ENCODE data around the gene TBCD. TPM values are rescaled to one million over a fixed set of nuclear protein-coding genes. Genes with fewer than 3 reads are reported as not detected.

TBCD gene
- total RNA-seq, 1 experiment from 2014 or later = 129 TPM

DNA sequence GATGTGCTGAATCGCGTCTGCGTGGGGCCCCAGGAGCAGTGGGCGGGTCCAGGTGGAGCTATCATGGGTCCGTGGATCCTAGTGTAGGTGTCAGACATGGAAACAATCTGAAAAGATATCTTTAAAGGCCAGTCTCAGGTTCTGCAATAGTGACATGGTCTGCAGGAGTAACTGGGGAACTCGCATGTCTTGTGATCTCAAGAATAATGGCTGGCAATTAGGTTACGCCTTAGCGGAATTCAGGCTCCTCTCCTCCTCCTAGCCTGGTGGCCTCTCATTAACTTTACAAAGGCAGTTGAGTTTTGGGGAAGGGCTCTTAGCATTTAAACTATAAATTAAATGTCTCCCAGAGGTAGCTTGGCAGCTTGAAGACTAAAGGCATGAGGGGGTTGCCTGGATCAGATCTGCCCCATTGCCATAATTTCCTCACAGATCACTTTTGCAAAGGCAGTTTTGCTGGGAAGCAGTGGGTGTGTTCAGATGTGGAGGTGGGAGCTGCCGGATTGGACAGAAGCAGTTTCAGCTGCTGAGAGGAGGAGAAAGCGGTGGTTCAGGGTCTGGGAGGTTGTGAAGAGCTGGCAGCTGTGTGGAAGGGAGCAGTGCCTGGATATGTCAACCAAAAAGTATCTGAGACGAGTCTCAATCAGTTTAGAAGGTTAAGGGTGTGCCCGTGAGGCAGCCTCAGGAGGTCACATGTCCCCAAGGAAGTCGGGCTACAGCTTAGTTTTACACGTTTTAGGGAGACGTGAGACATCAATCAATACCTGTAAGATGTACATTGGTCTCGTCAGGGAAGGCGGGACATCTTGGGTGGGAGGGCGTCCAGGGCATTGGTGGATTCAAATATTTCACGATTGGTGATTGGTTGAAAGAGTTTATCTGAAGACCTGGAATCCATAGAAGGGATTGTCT lies 2.7 kb downstream of the TBCD start:
- Histone ChIP-seq H4K91ac (ENCODE audit: insufficient read length, low read depth, low read length) (no peak overlapping the region), H2BK12ac (ENCODE audit: insufficient read length, low read depth, low read length) (no peak overlapping the region), H2AFZ (ENCODE audit: low read length) (no peak overlapping the region), H3K79me1 (ENCODE audit: insufficient read depth, low read depth, low read length, poor library complexity, severe bottlenecking) (peaks cover 9% of the 10 kb centered on the region), H3K9me3 (ENCODE audit: control insufficient read depth, low read depth, low read length) (no peaks in the 10 kb centered on the region), H3K4ac (ENCODE audit: low read depth, low read length) (no peak overlapping the region; the same call in 1 of the 2 replicates), H3K23me2 (ENCODE audit: insufficient read length, low read depth, low read length, poor library complexity, severe bottlenecking) (peaks cover 14% of the 10 kb centered on the region), H3K79me2 (ENCODE audit: insufficient read depth, low read length) (peaks cover 7% of the 10 kb centered on the region; the same call in 1 of the 2 replicates), H3K18ac (ENCODE audit: insufficient read length, low read depth, low read length) (peak overlapping the region; percentile 36), H3T11ph (ENCODE audit: low read length) (no peak overlapping the region), H4K8ac (replicated peaks; ENCODE audit: insufficient read length, low read depth, low read length) (no peak overlapping the region), H3K14ac (ENCODE audit: insufficient read depth, low read length) (no peak overlapping the region), H3K27ac (ENCODE audit: insufficient read length, low read depth, low read length) (peak overlapping the region; percentile 72), H3K23ac (ENCODE audit: insufficient read length, low read depth, low read length) (no peak overlapping the region), H3K27me3 (ENCODE audit: insufficient read depth, low read length) (peaks cover 4% of the 10 kb centered on the region; the same call in 1 of the 2 replicates), H2BK15ac (ENCODE audit: low read depth, low read length) (no peak overlapping the region), H3K4me2 (ENCODE audit: insufficient read depth, insufficient read length, low read length) (peak overlapping the region; percentile 37), H4K5ac (ENCODE audit: insufficient read length, low read depth, low read length) (no peak overlapping the region), H3K4me1 (ENCODE audit: insufficient read depth, low read length) (peaks cover 11% of the 10 kb centered on the region; the same call in 1 of the 2 replicates), H2BK5ac (ENCODE audit: insufficient read length, low read length) (no peak overlapping the region), H2BK20ac (ENCODE audit: low read depth, low read length, poor library complexity, severe bottlenecking) (no peak overlapping the region), H3K56ac (ENCODE audit: insufficient read length, low read depth, low read length) (no peak overlapping the region), H2AK5ac (ENCODE audit: insufficient read length, low read length) (no peak overlapping the region), H4K20me1 (ENCODE audit: control insufficient read depth, insufficient read depth, insufficient read length) (no peaks in the 10 kb centered on the region), H2BK120ac (ENCODE audit: low read depth, low read length, poor library complexity, severe bottlenecking) (no peak overlapping the region), H3K9ac (ENCODE audit: extremely low read depth, insufficient read length, low read length) (peak overlapping the region; percentile 8)
- no CpG with 5 or more reads among the region's 19 CpGs for WGBS (ENCODE audit: extremely low coverage, insufficient read length, low lambda C conversion rate)
- peak; percentile 90 for DNase-seq
- TF ChIP-seq, protein P1, sequence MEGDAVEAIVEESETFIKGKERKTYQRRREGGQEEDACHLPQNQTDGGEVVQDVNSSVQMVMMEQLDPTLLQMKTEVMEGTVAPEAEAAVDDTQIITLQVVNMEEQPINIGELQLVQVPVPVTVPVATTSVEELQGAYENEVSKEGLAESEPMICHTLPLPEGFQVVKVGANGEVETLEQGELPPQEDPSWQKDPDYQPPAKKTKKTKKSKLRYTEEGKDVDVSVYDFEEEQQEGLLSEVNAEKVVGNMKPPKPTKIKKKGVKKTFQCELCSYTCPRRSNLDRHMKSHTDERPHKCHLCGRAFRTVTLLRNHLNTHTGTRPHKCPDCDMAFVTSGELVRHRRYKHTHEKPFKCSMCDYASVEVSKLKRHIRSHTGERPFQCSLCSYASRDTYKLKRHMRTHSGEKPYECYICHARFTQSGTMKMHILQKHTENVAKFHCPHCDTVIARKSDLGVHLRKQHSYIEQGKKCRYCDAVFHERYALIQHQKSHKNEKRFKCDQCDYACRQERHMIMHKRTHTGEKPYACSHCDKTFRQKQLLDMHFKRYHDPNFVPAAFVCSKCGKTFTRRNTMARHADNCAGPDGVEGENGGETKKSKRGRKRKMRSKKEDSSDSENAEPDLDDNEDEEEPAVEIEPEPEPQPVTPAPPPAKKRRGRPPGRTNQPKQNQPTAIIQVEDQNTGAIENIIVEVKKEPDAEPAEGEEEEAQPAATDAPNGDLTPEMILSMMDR (conservative IDR thresholded peaks at IDR 0.05) = no peak
- peak overlapping the region; percentile 77 to 98 (median 96) for H3K27ac Mint-ChIP-seq
- H3K4me3 Mint-ChIP-seq = peak overlapping the region; percentile 86 to 95
- H3K36me3 Mint-ChIP-seq (ENCODE audit: insufficient read depth in 1 of 3, low read depth in 3 of 3) = peaks cover 5 to 20% (median 13%) of the 10 kb centered on the region in 3 experiments; a peak in 6 of 7 replicates
- H3K27me3 Mint-ChIP-seq (ENCODE audit: low read depth) = peaks cover 10% of the 10 kb centered on the region
- no peaks in the 10 kb centered on the region; a peak in 1 of 5 replicates for H3K9me3 Mint-ChIP-seq
- H3K4me1 Mint-ChIP-seq = peaks cover 43 to 53% of the 10 kb centered on the region in 2 experiments
